ENCODE results near the gene TRPV4. TPM values are rescaled to one million over a fixed set of nuclear protein-coding genes. Genes with fewer than 3 reads are reported as not detected.

TRPV4 gene
- total and polyA plus RNA-seq, 4 donors = 1.9 to 6.5 (median 2.2) TPM

GRCh38 chr12:109776624-109777023 is 56.6 kb downstream of the TRPV4 start:
- H3K9ac ChIP-seq (ENCODE audit: insufficient read depth in 1 of 2, low read length in 2 of 2) = no peak overlapping the region
- WGBS, 2 donors = 74 to 86% methylated on average over 9 of the region's 9 CpGs
- no peak for TF ChIP-seq CTCF (IDR thresholded peaks at IDR 0.05; ENCODE audit: control extremely low read depth, extremely low read depth)
- peaks cover 0 to 6% (median 0%) of the 10 kb centered on the region in 5 donors for H3K4me1 ChIP-seq (ENCODE audit: control insufficient read depth in 5 of 5, insufficient read depth in 5 of 5, low read length in 5 of 5)
- H3K36me3 ChIP-seq (ENCODE audit: control insufficient read depth in 4 of 4, insufficient read depth in 4 of 4, low read length in 4 of 4) = no peaks in the 10 kb centered on the region
- peaks cover 0 to 4% (median 2%) of the 10 kb centered on the region in 4 donors for H3K9me3 ChIP-seq (ENCODE audit: control insufficient read depth in 4 of 4, insufficient read depth in 3 of 4, low read length in 3 of 4)
- H3K27ac ChIP-seq (ENCODE audit: low read depth in 1 of 2, low read length in 1 of 2) = no peak overlapping the region
- DNase-seq (no peak), ATAC-seq (ENCODE audit: insufficient read depth, low FRiP score) (no peak)
- no peak overlapping the region for H3K4me3 ChIP-seq
- no peaks in the 10 kb centered on the region for H3K27me3 ChIP-seq (ENCODE audit: control insufficient read depth in 3 of 3, insufficient read depth in 3 of 3, low read length in 2 of 3)

GRCh38 chr12:109775172-109775881 is 57.9 kb downstream of the TRPV4 start:
- Histone ChIP-seq H3K9me3 (ENCODE audit: control insufficient read depth in 4 of 4, insufficient read depth in 3 of 4, low read length in 3 of 4) (peaks cover 0 to 4% (median 2%) of the 10 kb centered on the region in 4 donors), H3K36me3 (ENCODE audit: control insufficient read depth in 4 of 4, insufficient read depth in 4 of 4, low read length in 4 of 4) (no peaks in the 10 kb centered on the region), H3K27me3 (ENCODE audit: control insufficient read depth in 3 of 3, insufficient read depth in 3 of 3, low read length in 2 of 3) (no peaks in the 10 kb centered on the region), H3K27ac (ENCODE audit: low read depth in 1 of 2, low read length in 1 of 2) (no peak overlapping the region), H3K4me1 (ENCODE audit: control insufficient read depth in 5 of 5, insufficient read depth in 5 of 5, low read length in 5 of 5) (peaks cover 0 to 8% (median 5%) of the 10 kb centered on the region in 5 donors), H3K4me3 (no peak overlapping the region), H3K9ac (ENCODE audit: insufficient read depth in 1 of 2, low read length in 2 of 2) (no peak overlapping the region)
- TF ChIP-seq CTCF (IDR thresholded peaks at IDR 0.05; ENCODE audit: control extremely low read depth, extremely low read depth) = peak; percentile 70
- ATAC-seq (ENCODE audit: insufficient read depth, low FRiP score) = peak; percentile 83
- DNase-seq = peak; percentile 78 to 82 (median 81)
- WGBS, 2 donors = 19 to 21% methylated on average over 10 of the region's 10 CpGs

- Histone ChIP-seq H3K9me3 (ENCODE audit: control insufficient read depth in 4 of 4, insufficient read depth in 3 of 4, low read length in 3 of 4) (no peaks in the 10 kb centered on the region), H3K36me3 (ENCODE audit: control insufficient read depth in 4 of 4, insufficient read depth in 4 of 4, low read length in 4 of 4) (peaks cover 0 to 3% (median 0%) of the 10 kb centered on the region in 4 donors), H3K27ac (ENCODE audit: low read depth in 1 of 2, low read length in 1 of 2) (no peak overlapping the region), H3K4me1 (ENCODE audit: control insufficient read depth in 5 of 5, insufficient read depth in 5 of 5, low read length in 5 of 5) (peaks cover 0 to 13% (median 5%) of the 10 kb centered on the region in 5 donors), H3K9ac (ENCODE audit: insufficient read depth in 1 of 2, low read length in 2 of 2) (no peak overlapping the region), H3K27me3 (ENCODE audit: control insufficient read depth in 3 of 3, insufficient read depth in 3 of 3, low read length in 2 of 3) (no peaks in the 10 kb centered on the region), H3K4me3 (no peak overlapping the region)
- DNase-seq = no peak
- WGBS, 2 donors = 24 to 35% methylated on average over 21 of the region's 21 CpGs
- no peak for TF ChIP-seq CTCF (IDR thresholded peaks at IDR 0.05; ENCODE audit: control extremely low read depth, extremely low read depth)
- ATAC-seq (ENCODE audit: insufficient read depth, low FRiP score) = no peak
Measured at GRCh38 chr12:109773384-109774011, 59.7 kb downstream of the TRPV4 start.

Measured in lung (tissue), 12 donors.